NCI-H510A treated with DMSO at 0.1 percent for 48 hours (cell line): ENCODE results near the gene ZDHHC12.
A peak's percentile ranks its signal among the peaks of the same experiment; 100 is the strongest.

ENCODE experiments used
- DNase-seq: peaks from one replicate; lab custom pipeline; 2025; lab: John Stamatoyannopoulos, UW

Gene ZDHHC12

GRCh38 chr9:128729766-128730517 lies 6.0 kb upstream of the ZDHHC12 start:
- DNase-seq = no peak

- no peak for DNase-seq
Measured at GRCh38 chr9:128729302-128729701, 5.4 kb upstream of the ZDHHC12 start.

GRCh38 chr9:128728298-128728697 lies 4.4 kb upstream of the ZDHHC12 start:
- no peak for DNase-seq

GRCh38 chr9:128727640-128728248 lies 3.8 kb upstream of the ZDHHC12 start:
- DNase-seq = no peak

GRCh38 chr9:128724744-128725211 lies 851 bp upstream of the ZDHHC12 start:
- DNase-seq = peak; percentile 79

- DNase-seq = no peak
Measured at GRCh38 chr9:128723352-128723865, 518 bp downstream of the ZDHHC12 start.

GRCh38 chr9:128722380-128723351 lies 1.3 kb downstream of the ZDHHC12 start:
- DNase-seq = no peak

GRCh38 chr9:128721487-128722010 lies 2.4 kb downstream of the ZDHHC12 start:
- DNase-seq = no peak

- no peak for DNase-seq
Measured at GRCh38 chr9:128720841-128721486, 3.0 kb downstream of the ZDHHC12 start.

GRCh38 chr9:128719919-128720605 lies 3.9 kb downstream of the ZDHHC12 start:
- DNase-seq = no peak

GRCh38 chr9:128718475-128718874 lies 5.5 kb downstream of the ZDHHC12 start:
- DNase-seq = no peak

- no peak for DNase-seq
Measured at GRCh38 chr9:128718047-128718446, 5.9 kb downstream of the ZDHHC12 start.

- no peak for DNase-seq
Measured at GRCh38 chr9:128716581-128717254, 7.2 kb downstream of the ZDHHC12 start.

GRCh38 chr9:128715436-128715750 lies 8.5 kb downstream of the ZDHHC12 start:
- no peak for DNase-seq

- DNase-seq = no peak
Measured at GRCh38 chr9:128714586-128715435, 9.1 kb downstream of the ZDHHC12 start.

GRCh38 chr9:128713941-128714573 lies 9.9 kb downstream of the ZDHHC12 start:
- DNase-seq = no peak

- DNase-seq = no peak
Measured at GRCh38 chr9:128713411-128713780, 10.5 kb downstream of the ZDHHC12 start.

GRCh38 chr9:128712451-128713410 lies 11.2 kb downstream of the ZDHHC12 start:
- DNase-seq = no peak
